GM12873 (cell line): Measurements from ENCODE around the gene MRAP2.

Experiments
- TF ChIP-seq, protein P1 (sequence below): IDR thresholded peaks from 2 replicates; pipeline ENCODE4 v1.5.1; 2012; ENCODE audit warnings: low read depth, mild to moderate bottlenecking, moderate library complexity, low read length, control low read depth; ENCODE audit not compliant: insufficient read depth; ENCODE audit errors: missing control alignments

MRAP2 gene

DNA sequence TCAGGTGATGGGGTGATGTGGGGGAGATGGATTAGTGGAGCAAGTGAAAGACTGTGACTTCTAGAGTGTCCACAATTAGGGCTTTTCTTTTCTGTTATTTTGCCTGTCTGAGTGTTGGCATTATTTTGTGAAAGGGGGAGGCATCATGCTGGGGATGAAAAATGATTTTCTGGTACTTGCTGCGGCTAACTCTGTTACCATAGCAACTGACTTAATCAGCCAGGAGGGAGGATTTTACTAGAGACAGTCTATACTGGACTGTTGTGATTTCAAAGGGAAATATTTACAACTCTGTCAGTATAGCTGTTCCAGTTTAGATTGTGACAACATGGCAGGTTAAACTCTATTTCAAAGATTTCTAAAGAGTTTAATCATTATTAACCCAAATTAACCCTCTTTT is 30.4 kb upstream of the MRAP2 start:
- TF ChIP-seq, protein P1, sequence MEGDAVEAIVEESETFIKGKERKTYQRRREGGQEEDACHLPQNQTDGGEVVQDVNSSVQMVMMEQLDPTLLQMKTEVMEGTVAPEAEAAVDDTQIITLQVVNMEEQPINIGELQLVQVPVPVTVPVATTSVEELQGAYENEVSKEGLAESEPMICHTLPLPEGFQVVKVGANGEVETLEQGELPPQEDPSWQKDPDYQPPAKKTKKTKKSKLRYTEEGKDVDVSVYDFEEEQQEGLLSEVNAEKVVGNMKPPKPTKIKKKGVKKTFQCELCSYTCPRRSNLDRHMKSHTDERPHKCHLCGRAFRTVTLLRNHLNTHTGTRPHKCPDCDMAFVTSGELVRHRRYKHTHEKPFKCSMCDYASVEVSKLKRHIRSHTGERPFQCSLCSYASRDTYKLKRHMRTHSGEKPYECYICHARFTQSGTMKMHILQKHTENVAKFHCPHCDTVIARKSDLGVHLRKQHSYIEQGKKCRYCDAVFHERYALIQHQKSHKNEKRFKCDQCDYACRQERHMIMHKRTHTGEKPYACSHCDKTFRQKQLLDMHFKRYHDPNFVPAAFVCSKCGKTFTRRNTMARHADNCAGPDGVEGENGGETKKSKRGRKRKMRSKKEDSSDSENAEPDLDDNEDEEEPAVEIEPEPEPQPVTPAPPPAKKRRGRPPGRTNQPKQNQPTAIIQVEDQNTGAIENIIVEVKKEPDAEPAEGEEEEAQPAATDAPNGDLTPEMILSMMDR, result no peak

DNA sequence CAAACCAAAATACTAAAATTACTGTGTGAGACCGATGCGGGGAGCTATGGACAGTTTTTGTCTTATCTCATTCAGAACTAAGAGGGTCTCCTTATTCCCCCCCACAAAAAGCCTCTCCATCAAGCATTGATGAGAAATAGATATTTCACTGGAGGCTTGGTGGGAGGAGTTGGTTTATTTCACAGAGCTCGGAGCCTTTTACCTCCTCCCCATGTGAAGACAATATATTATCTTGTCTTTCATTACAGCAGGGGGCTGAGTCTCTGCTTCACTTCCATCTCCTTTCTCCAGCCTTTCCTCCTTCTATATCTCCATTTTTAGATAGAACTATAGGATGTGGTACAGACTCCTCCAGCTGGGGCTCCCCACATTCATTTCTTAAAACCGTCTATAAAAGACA is 29.9 kb upstream of the MRAP2 start:
- TF ChIP-seq, protein P1, result no peak

DNA sequence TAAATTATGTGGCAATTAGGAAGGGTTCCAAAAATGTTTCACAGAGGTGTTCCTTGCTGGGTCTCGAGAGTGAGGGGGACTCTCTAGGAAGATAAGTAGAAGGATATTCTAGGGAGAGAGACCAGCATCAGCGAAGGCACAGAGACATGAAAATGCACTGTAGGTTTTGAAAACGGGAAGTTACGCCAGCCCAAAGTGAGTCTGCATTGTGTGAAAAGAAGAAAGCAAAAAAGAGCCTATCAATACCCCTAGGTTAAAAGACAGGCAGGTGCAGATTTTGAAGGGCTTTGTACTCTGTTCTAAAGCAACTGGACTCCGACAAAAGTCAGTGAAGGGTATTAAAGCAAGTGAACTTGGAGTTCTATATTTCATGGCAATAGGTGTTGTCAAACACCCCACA is 25.7 kb upstream of the MRAP2 start:
- TF ChIP-seq, protein P1, result no peak

DNA sequence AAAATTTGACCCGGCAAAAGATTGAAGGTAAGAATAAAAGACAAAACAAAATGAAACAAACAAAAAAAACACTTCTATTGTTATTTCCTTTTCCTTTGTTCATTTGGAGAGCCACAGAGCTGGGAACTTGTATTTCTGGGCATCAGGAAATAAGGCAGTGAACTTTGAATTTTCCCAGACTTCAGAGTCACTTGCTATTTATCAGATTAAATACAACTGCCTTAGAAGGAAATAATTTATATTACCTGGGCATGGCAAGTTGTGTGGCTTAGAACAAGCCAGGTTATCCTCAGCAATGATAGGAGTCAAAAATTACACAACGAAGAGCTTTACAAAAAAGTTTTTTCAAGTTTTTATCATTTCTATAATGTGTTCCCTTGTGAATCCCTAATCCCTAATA is 20.2 kb upstream of the MRAP2 start:
- TF ChIP-seq, protein P1, result no peak

DNA sequence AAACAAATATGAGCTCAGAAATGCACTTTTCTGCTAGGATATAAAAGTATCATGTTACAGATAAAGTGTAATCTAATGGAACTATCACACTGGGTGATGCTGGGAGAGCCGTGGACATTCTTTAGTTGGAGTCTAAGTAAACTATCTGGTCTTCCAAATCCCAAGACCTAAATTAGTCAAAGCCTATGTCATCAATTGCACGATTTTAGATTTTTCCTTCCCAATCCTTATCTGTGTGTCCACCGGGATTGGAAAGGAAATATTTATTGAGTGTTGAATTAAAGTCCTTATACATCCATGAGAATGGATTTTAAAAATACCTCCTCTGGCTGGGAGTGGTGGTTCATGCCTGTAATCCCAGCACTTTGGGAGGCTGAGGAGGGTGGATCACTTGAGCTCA is 19.6 kb upstream of the MRAP2 start:
- TF ChIP-seq, protein P1, result no peak

DNA sequence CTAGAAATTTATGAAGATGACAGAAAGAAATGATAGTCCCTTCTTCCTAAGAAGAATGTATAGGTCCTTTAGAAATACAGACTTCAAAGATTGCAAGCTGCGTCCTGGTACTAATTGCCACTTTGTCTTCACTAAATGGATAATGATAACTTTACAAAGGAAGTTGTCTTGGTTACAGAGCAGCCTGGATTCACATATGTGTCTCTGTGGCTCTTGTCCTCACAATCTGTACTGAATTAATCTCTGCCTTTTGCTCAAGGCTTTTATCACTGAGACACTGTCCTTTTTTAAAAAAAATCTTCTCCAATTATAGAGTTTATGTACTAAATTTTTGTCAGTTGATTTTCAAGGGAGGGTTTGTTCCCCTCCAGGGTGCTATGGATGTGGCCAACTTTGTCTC is 17.5 kb upstream of the MRAP2 start:
- TF ChIP-seq, protein P1, result no peak

DNA sequence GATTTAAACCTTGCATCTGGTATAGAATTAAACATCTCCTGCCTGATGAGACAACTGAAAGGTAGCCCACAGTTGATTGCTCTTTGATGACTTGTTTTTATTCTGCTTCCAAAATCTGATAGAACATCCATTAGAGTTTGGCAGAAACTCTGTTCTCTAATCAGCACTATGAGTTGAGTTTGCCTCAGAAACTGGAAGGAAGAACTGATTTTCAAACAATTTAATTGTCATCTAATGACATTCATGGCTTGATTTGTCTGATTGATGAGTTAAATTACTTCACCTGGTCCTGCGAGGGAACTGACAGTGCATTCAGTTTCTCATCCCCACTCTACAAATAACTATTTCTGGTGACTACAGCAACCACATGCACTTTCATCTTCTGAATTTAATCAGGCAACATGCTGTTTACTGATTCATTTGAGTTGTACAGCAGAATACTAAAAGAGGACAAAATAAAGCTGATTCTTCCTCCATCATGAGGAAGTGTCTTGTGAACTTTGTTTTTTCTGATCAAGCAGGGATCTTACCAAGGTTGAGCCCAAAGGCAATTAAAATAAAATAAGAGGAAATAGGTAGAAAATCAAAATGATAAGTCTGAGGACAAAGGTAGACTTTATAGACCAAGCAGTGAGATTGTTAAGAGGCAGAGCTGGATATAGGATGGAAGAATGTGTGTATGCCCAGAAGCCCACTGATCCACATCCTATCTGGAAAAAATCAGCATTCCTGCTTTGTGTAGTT is 15.7 kb upstream of the MRAP2 start:
- TF ChIP-seq, protein P1, result no peak
